ENCODE measurements around the gene YBX1. TPM values are rescaled to one million over a fixed set of nuclear protein-coding genes. Genes with fewer than 3 reads are reported as not detected.
"Not testable (repeated sequence)": the region's sequence is repeated elsewhere in the genome, so short reads cannot be mapped to it uniquely, and the experiment has no call there.

Gene YBX1
- total RNA-seq, 1 donor from 2014 or later, result 1,242 TPM

- H3K4me1 Mint-ChIP-seq, result no peaks in the 10 kb centered on the region
- DNase-seq (ENCODE audit: low read depth, low spot score), result no peak
- peaks cover 50% of the 10 kb centered on the region for H3K36me3 Mint-ChIP-seq (ENCODE audit: low read depth)
- no peaks in the 10 kb centered on the region for H3K9me3 Mint-ChIP-seq
- no peak overlapping the region for H3K27ac Mint-ChIP-seq (ENCODE audit: unreplicated experiment)
- H3K27me3 Mint-ChIP-seq (ENCODE audit: low read depth), result no peaks in the 10 kb centered on the region
- H3K4me3 Mint-ChIP-seq, result no peak overlapping the region
- no peak for TF ChIP-seq CTCF (conservative IDR thresholded peaks at IDR 0.05)
Observed at GRCh38 chr1:42700006-42700405, 17.8 kb downstream of the YBX1 start.

GRCh38 chr1:42703888-42704464, 21.8 kb downstream of the YBX1 start:
- Mint-ChIP-seq H3K27ac (ENCODE audit: unreplicated experiment) (no peak overlapping the region), H3K36me3 (ENCODE audit: low read depth) (peaks cover 52% of the 10 kb centered on the region), H3K4me3 (no peak overlapping the region), H3K4me1 (no peaks in the 10 kb centered on the region), H3K27me3 (ENCODE audit: low read depth) (no peaks in the 10 kb centered on the region), H3K9me3 (no peaks in the 10 kb centered on the region)
- TF ChIP-seq CTCF (conservative IDR thresholded peaks at IDR 0.05), result no peak
- DNase-seq (ENCODE audit: low read depth, low spot score), result no peak

- DNase-seq (ENCODE audit: low read depth, low spot score); H3K4me3 Mint-ChIP-seq; H3K27me3 Mint-ChIP-seq (ENCODE audit: low read depth); H3K9me3 Mint-ChIP-seq; H3K27ac Mint-ChIP-seq (ENCODE audit: unreplicated experiment); H3K4me1 Mint-ChIP-seq: not testable (repeated sequence)
- H3K36me3 Mint-ChIP-seq (ENCODE audit: low read depth), result peaks cover 66% of the 10 kb centered on the region
Observed at GRCh38 chr1:42712808-42713207, 30.6 kb downstream of the YBX1 start.

GRCh38 chr1:42713293-42713692, 31.1 kb downstream of the YBX1 start:
- H3K36me3 Mint-ChIP-seq (ENCODE audit: low read depth), result peaks cover 62% of the 10 kb centered on the region
- TF ChIP-seq CTCF (conservative IDR thresholded peaks at IDR 0.05), result no peak

GRCh38 chr1:42714441-42714840, 32.2 kb downstream of the YBX1 start:
- not testable (repeated sequence) for H3K27ac Mint-ChIP-seq (ENCODE audit: unreplicated experiment); H3K4me1 Mint-ChIP-seq; H3K9me3 Mint-ChIP-seq; H3K27me3 Mint-ChIP-seq (ENCODE audit: low read depth); DNase-seq (ENCODE audit: low read depth, low spot score); H3K4me3 Mint-ChIP-seq
- H3K36me3 Mint-ChIP-seq (ENCODE audit: low read depth), result peaks cover 60% of the 10 kb centered on the region

More at GRCh38 chr1:42713293-42713692, 31.1 kb downstream of the YBX1 start:
- no peak overlapping the region for H3K27ac Mint-ChIP-seq (ENCODE audit: unreplicated experiment)
- no peaks in the 10 kb centered on the region for H3K27me3 Mint-ChIP-seq (ENCODE audit: low read depth)
- no peak overlapping the region for H3K4me3 Mint-ChIP-seq
- no peak for DNase-seq (ENCODE audit: low read depth, low spot score)
- no peaks in the 10 kb centered on the region for H3K4me1 Mint-ChIP-seq
- peaks cover 3% of the 10 kb centered on the region for H3K9me3 Mint-ChIP-seq

GRCh38 chr1:42720868-42721267, 38.6 kb downstream of the YBX1 start:
- no peaks in the 10 kb centered on the region for H3K9me3 Mint-ChIP-seq
- no peaks in the 10 kb centered on the region for H3K27me3 Mint-ChIP-seq (ENCODE audit: low read depth)
- no peak for DNase-seq (ENCODE audit: low read depth, low spot score)
- peaks cover 23% of the 10 kb centered on the region for H3K36me3 Mint-ChIP-seq (ENCODE audit: low read depth)
- no peaks in the 10 kb centered on the region for H3K4me1 Mint-ChIP-seq
- TF ChIP-seq CTCF (conservative IDR thresholded peaks at IDR 0.05), result no peak
- no peak overlapping the region for H3K27ac Mint-ChIP-seq (ENCODE audit: unreplicated experiment)
- no peak overlapping the region for H3K4me3 Mint-ChIP-seq
